Measurements from ENCODE around the gene BAZ2B.

The BAZ2B gene

DNA sequence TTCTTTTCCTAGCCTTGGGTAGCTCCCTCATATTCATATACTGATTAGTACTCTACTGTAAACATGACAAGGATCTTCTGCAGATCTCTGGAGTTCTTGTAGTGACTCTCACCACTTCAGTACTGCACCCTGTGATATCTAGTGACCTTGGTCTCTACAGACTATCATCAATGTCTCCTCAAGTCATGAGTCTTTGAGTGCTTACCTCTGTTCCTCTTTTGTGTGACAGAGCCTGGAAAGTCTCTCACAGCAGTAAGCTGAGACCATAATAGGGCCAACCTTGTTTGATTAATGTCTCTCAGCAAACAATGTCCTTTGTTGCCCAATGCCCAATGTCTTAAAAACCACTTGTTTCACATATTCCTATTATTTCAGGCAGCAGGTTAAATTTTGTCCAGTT, 34.2 kb upstream of the BAZ2B start:
- CTCF ChIA-PET = interaction anchor here (0.6 kb wide), 1 partner anchor 264 kb away, joined by 3 read pairs; no protein-coding TSS in a partner anchor

DNA sequence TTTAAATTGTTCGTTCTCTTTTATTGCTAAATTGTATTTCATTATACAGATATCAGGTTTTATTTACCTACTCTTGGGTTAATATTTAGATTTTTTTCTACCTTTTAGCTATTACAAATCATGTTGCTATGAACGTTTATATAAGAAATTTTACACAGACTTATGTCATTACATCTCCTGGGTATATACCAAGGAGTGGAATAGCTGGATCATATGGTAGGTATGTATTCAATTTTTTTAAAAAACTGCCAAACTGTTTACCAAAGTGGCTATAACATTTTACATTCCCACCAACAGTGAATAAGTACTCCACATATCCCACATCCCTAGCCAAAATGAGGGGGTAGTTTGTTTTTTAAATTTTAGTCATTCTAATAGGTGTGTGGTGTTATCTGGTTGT, 32.3 kb upstream of the BAZ2B start:
- CTCF ChIA-PET = interaction anchor here (0.7 kb wide), 1 partner anchor 17 kb away, joined by 3 read pairs; no protein-coding TSS in a partner anchor
- POLR2A ChIA-PET (ENCODE audit: low non-redundant PET) = no interaction called here
- no peak for DNase-seq (ENCODE audit: low spot score)
- H3K27ac ChIP-seq = no peak overlapping the region
- no peak for TF ChIP-seq CTCF (conservative IDR thresholded peaks at IDR 0.05; ENCODE audit: low read depth)

More for the DNA sequence above, 34.2 kb upstream of the BAZ2B start:
- no peak overlapping the region for H3K27ac ChIP-seq
- POLR2A ChIA-PET (ENCODE audit: low non-redundant PET) = no interaction called here
- no peak for TF ChIP-seq CTCF (conservative IDR thresholded peaks at IDR 0.05; ENCODE audit: low read depth)
- no peak for DNase-seq (ENCODE audit: low spot score)

DNA sequence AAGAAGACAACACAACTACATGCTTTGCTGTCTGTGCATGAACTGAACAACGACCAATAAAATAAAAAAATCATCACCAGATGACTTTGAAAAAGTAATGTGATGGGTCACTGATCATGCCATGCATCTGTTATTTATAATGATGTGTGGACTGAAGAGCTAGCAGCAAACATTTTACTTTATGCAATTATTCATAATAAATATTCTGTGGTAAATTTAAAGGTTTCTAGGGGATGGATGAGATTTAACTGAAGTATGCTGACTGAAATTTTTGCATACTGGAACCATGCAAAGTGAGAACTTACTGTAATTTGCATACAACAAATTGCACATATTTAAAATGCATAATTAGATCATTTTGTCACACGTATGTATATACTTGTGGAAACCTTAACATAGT, 31.3 kb upstream of the BAZ2B start:
- POLR2A ChIA-PET (ENCODE audit: low non-redundant PET) = no interaction called here
- H3K27ac ChIP-seq = no peak overlapping the region
- TF ChIP-seq CTCF (conservative IDR thresholded peaks at IDR 0.05; ENCODE audit: low read depth) = no peak
- CTCF ChIA-PET = no interaction called here
- no peak for DNase-seq (ENCODE audit: low spot score)

DNA sequence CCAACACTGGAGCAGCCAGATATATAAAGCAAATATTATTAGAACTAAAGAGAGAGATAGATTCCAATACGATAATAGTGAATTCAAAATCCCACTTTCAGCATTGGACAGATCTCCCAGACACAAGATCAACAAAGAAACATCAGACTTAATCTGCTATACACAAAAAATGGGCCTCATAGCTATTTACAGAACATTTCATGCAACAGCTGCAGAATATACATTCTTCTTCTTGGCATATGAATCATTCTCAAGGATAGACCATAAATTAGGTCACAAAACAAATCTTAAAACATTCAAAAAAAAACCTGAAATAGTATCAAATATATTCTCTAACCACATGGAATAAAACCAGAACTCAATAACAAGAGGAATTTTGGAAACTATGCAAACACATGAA, 23.8 kb upstream of the BAZ2B start:
- CTCF ChIA-PET = interaction anchor here (0.7 kb wide), 1 partner anchor 261 kb away, joined by 9 read pairs; no protein-coding TSS in a partner anchor
- no peak overlapping the region for H3K27ac ChIP-seq
- TF ChIP-seq CTCF (conservative IDR thresholded peaks at IDR 0.05; ENCODE audit: low read depth) = no peak
- no peak for DNase-seq (ENCODE audit: low spot score)
- POLR2A ChIA-PET (ENCODE audit: low non-redundant PET) = no interaction called here

DNA sequence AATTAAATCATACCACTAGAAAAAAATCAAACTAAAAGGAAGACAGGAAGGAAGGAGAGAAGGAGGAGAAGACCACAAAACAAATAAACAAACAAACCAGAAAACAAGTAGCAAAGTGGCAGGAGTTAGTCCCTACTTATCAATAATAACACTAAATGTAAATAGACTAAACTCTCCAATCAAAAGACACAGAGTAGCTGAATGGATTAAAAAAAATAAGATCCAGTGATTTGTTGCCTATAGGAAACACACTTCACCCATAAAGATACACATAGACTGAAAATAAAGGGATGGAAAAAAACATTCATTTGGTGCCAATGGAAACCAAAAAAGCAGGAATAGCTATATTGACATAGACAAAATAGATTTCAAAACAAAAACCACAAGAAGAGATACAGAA, 23.4 kb upstream of the BAZ2B start:
- TF ChIP-seq CTCF (conservative IDR thresholded peaks at IDR 0.05; ENCODE audit: low read depth) = no peak
- H3K27ac ChIP-seq = no peak overlapping the region
- ChIA-PET POLR2A (ENCODE audit: low non-redundant PET) (no interaction called here), CTCF (interaction anchor here (0.6 to 0.7 kb wide), 2 partner anchors 121 to 171 kb away, joined by 4 to 5 read pairs; no protein-coding TSS in a partner anchor)
- DNase-seq (ENCODE audit: low spot score) = no peak

DNA sequence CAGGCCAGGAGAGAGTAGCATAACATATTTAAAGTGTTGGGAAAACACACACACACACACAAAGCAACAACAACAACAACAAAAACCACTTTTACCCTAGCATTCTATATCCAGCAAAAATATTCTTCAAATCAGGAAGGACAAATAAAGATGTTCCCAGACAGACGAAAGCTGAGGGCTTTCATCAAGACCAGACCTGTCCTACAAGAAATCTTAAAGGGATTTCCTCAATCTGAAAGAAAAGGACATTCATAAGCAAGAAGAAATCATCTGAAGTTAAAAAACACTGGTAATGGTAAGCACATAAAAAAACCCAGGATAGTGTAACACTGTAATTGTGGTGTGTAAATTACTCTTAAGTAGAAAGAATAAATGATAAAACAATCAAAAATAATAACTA, 22.7 kb upstream of the BAZ2B start:
- no peak for TF ChIP-seq CTCF (conservative IDR thresholded peaks at IDR 0.05; ENCODE audit: low read depth)
- no peak overlapping the region for H3K27ac ChIP-seq
- ChIA-PET POLR2A (ENCODE audit: low non-redundant PET) (interaction anchor here (1.1 kb wide), 1 partner anchor 73 kb away, joined by 3 read pairs; the partner anchor contains the start of gene MARCHF7), CTCF (interaction anchor here (0.6 to 0.7 kb wide), 2 partner anchors 121 to 172 kb away, joined by 4 to 5 read pairs; no protein-coding TSS in a partner anchor)
- DNase-seq (ENCODE audit: low spot score) = no peak
